ENCODE measurements around the gene LAPTM5. TPM values are rescaled to one million over a fixed set of nuclear protein-coding genes. Genes with fewer than 3 reads are reported as not detected.

Gene LAPTM5
- total RNA-seq, 2 donors from 2014 or later: 14.9 to 39.1 TPM

DNA sequence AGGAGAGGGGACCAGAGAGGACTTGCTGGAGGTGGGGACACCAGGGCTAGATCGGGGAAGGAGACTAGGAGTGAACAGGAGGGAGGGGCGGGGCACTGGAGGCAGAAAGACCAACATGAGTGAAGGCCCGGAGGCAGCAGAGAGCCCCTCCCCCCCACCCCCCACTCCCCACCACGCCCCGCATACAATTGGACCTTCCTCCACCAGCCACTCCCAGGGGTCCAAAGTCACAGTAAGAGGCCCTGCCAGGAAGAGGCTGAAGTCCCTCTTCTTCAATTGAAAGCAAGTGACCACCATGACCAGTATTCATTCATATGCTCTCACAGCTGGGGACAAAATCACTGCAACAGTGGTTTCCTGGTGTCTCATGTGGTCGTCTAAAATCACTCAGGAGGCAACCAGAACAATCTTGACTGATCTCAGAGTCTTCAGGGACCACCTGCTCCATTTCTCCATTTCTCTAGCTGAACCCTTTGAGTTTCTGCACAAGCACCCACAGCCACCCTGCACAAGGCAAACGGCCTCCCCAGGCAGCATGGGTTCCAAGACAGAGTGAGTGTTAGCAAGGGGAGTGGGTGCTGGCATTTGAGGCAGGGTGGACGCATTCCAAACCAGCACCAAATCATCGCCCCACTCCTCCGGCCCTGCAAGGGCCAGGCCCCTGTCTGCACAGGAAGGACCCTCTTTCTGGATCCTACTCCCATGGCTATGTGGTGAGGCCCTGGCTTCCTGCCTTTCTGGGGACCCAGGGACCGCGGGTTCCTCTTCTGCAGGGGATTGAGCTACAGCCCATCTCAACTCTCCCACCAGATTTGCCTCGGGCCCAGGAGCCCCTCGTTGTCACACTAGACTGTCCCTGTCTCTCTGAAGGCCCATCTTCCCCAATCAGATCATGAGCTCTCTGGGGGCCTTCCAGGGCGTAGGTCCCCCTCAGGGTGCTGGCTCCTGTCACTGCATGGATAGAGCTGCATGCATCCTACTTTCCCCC, 17.0 kb downstream of the LAPTM5 start:
- no peak for DNase-seq (ENCODE audit: low spot score)
- Histone ChIP-seq H3K27me3 (replicated peaks; ENCODE audit: insufficient read depth) (no peaks in the 10 kb centered on the region), H3K36me3 (no peaks in the 10 kb centered on the region), H3K9me3 (no peaks in the 10 kb centered on the region), H3K27ac (no peak overlapping the region), H3K4me1 (replicated peaks) (no peaks in the 10 kb centered on the region), H3K4me3 (no peak overlapping the region)
- WGBS: 85% methylated on average over 14 of the region's 15 CpGs
- TF ChIP-seq POLR2A (IDR thresholded peaks at IDR 0.05): no peak
- TF ChIP-seq POLR2AphosphoS5 (IDR thresholded peaks at IDR 0.05): no peak
- no peak for TF ChIP-seq CTCF (IDR thresholded peaks at IDR 0.05)
- intact Hi-C loops (cut with DNase I): no loop called here

GRCh38 chr1:30739601-30740000, 18.0 kb downstream of the LAPTM5 start:
- TF ChIP-seq POLR2AphosphoS5 (IDR thresholded peaks at IDR 0.05): no peak
- TF ChIP-seq POLR2A (IDR thresholded peaks at IDR 0.05): no peak
- WGBS: 89% methylated on average over 8 of the region's 8 CpGs
- H3K27me3 ChIP-seq (replicated peaks; ENCODE audit: insufficient read depth): no peaks in the 10 kb centered on the region
- no peaks in the 10 kb centered on the region for H3K9me3 ChIP-seq
- no peak overlapping the region for H3K4me3 ChIP-seq
- H3K4me1 ChIP-seq (replicated peaks): no peaks in the 10 kb centered on the region
- intact Hi-C loops (cut with DNase I): no loop called here
- H3K36me3 ChIP-seq: no peaks in the 10 kb centered on the region
- no peak for DNase-seq (ENCODE audit: low spot score)
- H3K27ac ChIP-seq: no peak overlapping the region

DNA sequence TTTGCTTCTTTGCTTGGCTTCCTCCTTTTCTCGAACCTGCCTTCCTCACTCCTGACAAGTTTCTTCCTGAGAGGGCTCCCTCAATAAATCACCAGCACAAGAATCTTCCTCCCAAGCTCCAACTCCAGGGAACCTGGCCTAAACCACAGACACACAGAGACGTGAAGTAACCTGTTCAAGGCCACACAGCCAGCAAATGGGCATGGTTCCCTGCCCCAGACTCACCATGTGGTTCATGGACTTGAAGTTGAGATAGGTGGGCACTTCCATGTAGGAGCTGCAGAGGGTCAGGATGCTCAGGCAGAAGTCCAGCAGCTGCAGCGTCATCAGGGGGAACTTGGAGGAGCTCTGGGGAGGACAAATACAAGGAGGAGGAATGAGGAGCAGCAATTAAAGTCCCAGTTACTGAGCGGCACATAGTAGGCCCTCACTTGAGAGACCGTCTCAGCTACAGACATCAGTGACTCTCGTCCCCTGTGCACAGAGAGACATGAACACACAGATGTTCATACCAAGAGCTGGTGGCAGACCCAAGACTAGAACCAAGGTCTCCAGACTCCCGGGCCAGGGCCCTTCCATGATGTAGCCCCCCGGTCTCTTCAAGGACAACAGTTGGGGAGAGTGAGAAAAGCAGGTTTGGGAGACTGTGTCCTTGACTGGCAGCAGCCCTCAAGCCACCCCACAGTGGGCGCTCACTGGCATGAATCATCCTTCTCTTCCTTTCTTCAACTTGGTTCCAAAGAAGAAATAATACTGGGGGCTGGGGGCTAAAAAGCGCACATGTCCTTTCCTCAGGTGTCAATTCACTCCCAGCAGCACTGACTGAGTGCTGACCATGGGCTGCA, 18.6 kb downstream of the LAPTM5 start:
- H3K4me1 ChIP-seq (replicated peaks): no peaks in the 10 kb centered on the region
- H3K4me3 ChIP-seq: no peak overlapping the region
- intact Hi-C loops (cut with DNase I): no loop called here
- 94% methylated on average over 10 of the region's 10 CpGs for WGBS
- no peaks in the 10 kb centered on the region for H3K27me3 ChIP-seq (replicated peaks; ENCODE audit: insufficient read depth)
- no peaks in the 10 kb centered on the region for H3K36me3 ChIP-seq
- H3K9me3 ChIP-seq: no peaks in the 10 kb centered on the region
- no peak overlapping the region for H3K27ac ChIP-seq
- no peak for DNase-seq (ENCODE audit: low spot score)
- TF ChIP-seq POLR2A (IDR thresholded peaks at IDR 0.05): no peak
- TF ChIP-seq POLR2AphosphoS5 (IDR thresholded peaks at IDR 0.05): no peak
- no peak for TF ChIP-seq CTCF (IDR thresholded peaks at IDR 0.05)

DNA sequence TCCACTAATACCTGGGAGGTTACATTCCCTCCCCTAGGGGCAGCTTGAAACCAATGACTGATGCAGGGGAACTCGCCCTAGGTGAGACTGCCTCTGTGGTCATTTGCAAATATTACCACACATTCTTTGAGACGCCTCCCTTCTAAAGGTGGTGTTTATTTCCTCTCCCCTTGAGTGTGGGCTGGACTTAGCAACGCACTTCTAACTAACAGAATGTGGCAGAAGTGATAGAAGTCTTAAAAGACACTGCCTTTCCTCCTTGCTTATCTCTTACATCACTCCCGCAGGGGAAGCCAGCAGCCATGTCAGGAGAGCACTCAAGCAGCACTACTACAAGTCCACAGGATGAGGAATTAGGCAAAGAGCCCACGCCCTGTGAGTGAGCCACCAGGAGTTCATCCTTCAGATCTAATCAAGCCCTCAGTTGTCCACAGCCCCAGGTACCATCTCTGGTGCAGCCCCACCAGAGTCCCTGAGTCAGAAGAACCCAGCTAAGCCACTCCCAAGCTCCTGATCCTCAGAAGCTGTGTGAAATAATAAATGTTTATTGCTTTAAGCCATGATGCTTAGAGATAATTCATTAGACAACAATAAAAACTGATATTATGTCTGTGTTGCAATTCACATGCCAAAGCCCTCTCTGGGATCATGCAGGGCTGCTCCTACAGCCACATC, 19.4 kb downstream of the LAPTM5 start:
- H3K4me1 ChIP-seq (replicated peaks): no peaks in the 10 kb centered on the region
- no peaks in the 10 kb centered on the region for H3K9me3 ChIP-seq
- H3K36me3 ChIP-seq: no peaks in the 10 kb centered on the region
- TF ChIP-seq CTCF (IDR thresholded peaks at IDR 0.05) (no peak), POLR2AphosphoS5 (IDR thresholded peaks at IDR 0.05) (no peak), POLR2A (IDR thresholded peaks at IDR 0.05) (no peak)
- 73% methylated on average over 5 of the region's 5 CpGs for WGBS
- no peaks in the 10 kb centered on the region for H3K27me3 ChIP-seq (replicated peaks; ENCODE audit: insufficient read depth)
- intact Hi-C loops (cut with DNase I): no loop called here
- DNase-seq (ENCODE audit: low spot score): no peak
- H3K4me3 ChIP-seq: no peak overlapping the region
- no peak overlapping the region for H3K27ac ChIP-seq

Data from prostate gland (tissue), 2 donors.